ENCODE data around the gene PKD1.

The PKD1 gene

GRCh38 chr16:2077696-2078095 lies 58.0 kb downstream of the PKD1 start:
- peaks cover 63% of the 10 kb centered on the region for H3K36me3 ChIP-seq
- no peaks in the 10 kb centered on the region for H3K27me3 ChIP-seq (ENCODE audit: insufficient read depth, low read depth, severe bottlenecking)
- no peak overlapping the region for H3K27ac ChIP-seq
- H3K9me3 ChIP-seq (ENCODE audit: severe bottlenecking) = no peaks in the 10 kb centered on the region
- H3K4me3 ChIP-seq (ENCODE audit: low read depth, low read length) = no peak overlapping the region
- TF ChIP-seq, protein P1, sequence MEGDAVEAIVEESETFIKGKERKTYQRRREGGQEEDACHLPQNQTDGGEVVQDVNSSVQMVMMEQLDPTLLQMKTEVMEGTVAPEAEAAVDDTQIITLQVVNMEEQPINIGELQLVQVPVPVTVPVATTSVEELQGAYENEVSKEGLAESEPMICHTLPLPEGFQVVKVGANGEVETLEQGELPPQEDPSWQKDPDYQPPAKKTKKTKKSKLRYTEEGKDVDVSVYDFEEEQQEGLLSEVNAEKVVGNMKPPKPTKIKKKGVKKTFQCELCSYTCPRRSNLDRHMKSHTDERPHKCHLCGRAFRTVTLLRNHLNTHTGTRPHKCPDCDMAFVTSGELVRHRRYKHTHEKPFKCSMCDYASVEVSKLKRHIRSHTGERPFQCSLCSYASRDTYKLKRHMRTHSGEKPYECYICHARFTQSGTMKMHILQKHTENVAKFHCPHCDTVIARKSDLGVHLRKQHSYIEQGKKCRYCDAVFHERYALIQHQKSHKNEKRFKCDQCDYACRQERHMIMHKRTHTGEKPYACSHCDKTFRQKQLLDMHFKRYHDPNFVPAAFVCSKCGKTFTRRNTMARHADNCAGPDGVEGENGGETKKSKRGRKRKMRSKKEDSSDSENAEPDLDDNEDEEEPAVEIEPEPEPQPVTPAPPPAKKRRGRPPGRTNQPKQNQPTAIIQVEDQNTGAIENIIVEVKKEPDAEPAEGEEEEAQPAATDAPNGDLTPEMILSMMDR (IDR thresholded peaks at IDR 0.05; ENCODE audit: low read depth, low read length) = no peak
- DNase-seq = no peak

- no peak overlapping the region for H3K27ac ChIP-seq
- H3K4me3 ChIP-seq (ENCODE audit: low read depth, low read length) = no peak overlapping the region
- TF ChIP-seq, protein P1 (IDR thresholded peaks at IDR 0.05; ENCODE audit: low read depth, low read length) = no peak
- peaks cover 63% of the 10 kb centered on the region for H3K36me3 ChIP-seq
- no peak for DNase-seq
- H3K27me3 ChIP-seq (ENCODE audit: insufficient read depth, low read depth, severe bottlenecking) = no peaks in the 10 kb centered on the region
- H3K9me3 ChIP-seq (ENCODE audit: severe bottlenecking) = no peaks in the 10 kb centered on the region
Measured at GRCh38 chr16:2077016-2077415, 58.7 kb downstream of the PKD1 start.

DNA sequence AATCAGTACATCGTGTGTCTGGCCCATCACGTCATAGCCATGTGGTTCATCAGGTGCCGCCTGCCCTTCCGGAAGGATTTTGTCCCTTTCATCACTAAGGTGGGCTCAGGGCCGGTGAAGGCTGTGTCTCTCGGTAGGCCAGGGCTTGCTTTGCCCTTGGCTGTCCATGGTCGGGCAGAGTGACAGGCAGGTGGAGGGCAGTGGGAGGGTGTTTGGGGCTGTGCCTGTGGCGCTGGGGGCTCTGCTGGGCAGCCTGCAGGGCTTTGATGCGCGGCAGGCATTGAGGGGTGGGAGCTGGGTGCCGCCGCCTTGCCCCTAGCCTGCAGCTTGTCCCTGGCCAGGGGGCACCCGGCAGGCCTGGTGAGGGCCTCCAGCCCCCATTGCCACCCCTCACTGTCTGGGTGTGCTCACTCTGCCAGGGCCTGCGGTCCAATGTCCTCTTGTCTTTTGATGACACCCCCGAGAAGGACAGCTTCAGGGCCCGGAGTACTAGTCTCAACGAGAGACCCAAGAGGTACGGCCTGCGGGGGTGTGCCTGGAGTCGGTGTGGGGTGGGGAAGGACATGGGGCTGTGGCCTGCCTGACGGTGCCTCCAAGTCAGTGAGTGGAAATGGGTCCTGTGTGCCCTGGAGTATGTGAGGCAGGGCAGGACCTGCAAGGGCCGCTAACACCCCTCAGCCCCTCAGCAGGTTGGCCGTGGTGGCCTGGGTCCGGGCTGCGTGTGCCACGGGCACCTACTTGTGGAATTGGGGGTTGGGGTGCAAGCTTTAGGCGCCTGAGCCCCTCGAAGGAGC lies 59.4 kb downstream of the PKD1 start:
- H3K27me3 ChIP-seq (ENCODE audit: insufficient read depth, low read depth, severe bottlenecking) = no peaks in the 10 kb centered on the region
- TF ChIP-seq, protein P1 (IDR thresholded peaks at IDR 0.05; ENCODE audit: low read depth, low read length) = no peak
- H3K36me3 ChIP-seq = peaks cover 64% of the 10 kb centered on the region

DNA sequence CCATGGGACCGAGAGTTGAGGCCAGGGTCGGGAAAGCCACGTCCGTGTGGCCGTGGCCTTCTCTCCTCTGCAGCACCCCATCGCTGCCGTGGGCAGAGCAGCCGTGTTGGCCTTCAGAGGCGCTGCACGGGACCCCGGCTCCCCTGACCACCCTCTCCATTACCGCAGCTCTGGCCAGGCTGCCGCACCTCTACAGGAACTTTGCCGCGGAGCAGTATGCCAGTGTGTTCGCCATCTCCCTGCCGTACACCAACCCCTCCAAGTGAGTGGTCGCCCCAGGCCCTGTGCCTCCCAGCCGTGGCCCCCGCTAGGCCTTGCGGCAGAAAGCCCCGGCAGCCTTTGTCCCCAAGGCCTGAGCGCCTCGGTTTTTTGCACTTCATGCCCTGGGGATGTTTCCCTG lies 60.1 kb downstream of the PKD1 start:
- H3K27ac ChIP-seq = no peak overlapping the region
- TF ChIP-seq, protein P1 (IDR thresholded peaks at IDR 0.05; ENCODE audit: low read depth, low read length) = no peak
- H3K27me3 ChIP-seq (ENCODE audit: insufficient read depth, low read depth, severe bottlenecking) = no peaks in the 10 kb centered on the region
- H3K36me3 ChIP-seq = peaks cover 64% of the 10 kb centered on the region
- no peak for DNase-seq
- H3K4me3 ChIP-seq (ENCODE audit: low read depth, low read length) = no peak overlapping the region
- no peaks in the 10 kb centered on the region for H3K9me3 ChIP-seq (ENCODE audit: severe bottlenecking)

More for the DNA sequence above, 59.4 kb downstream of the PKD1 start:
- Histone ChIP-seq H3K9me3 (ENCODE audit: severe bottlenecking) (no peaks in the 10 kb centered on the region), H3K27ac (no peak overlapping the region), H3K4me3 (ENCODE audit: low read depth, low read length) (no peak overlapping the region)
- DNase-seq = no peak

DNA sequence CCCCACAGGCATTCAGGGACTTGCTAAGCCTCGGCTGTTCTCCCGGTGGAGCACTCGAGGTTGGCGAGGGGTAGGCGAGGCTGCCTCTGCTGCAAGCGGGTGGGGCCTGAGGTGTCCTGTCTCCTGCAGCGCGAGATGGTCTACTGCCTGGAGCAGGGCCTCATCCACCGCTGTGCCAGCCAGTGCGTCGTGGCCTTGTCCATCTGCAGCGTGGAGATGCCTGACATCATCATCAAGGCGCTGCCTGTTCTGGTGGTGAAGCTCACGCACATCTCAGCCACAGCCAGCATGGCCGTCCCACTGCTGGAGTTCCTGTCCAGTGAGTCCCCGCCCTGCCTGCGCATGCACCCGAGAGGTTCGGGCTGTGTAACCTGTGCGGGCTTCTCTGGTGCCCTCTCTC lies 61.6 kb downstream of the PKD1 start:
- H3K27ac ChIP-seq = no peak overlapping the region
- TF ChIP-seq, protein P1 (IDR thresholded peaks at IDR 0.05; ENCODE audit: low read depth, low read length) = no peak
- no peaks in the 10 kb centered on the region for H3K9me3 ChIP-seq (ENCODE audit: severe bottlenecking)
- H3K36me3 ChIP-seq = peaks cover 60% of the 10 kb centered on the region
- no peak overlapping the region for H3K4me3 ChIP-seq (ENCODE audit: low read depth, low read length)
- DNase-seq = no peak
- no peaks in the 10 kb centered on the region for H3K27me3 ChIP-seq (ENCODE audit: insufficient read depth, low read depth, severe bottlenecking)

DNA sequence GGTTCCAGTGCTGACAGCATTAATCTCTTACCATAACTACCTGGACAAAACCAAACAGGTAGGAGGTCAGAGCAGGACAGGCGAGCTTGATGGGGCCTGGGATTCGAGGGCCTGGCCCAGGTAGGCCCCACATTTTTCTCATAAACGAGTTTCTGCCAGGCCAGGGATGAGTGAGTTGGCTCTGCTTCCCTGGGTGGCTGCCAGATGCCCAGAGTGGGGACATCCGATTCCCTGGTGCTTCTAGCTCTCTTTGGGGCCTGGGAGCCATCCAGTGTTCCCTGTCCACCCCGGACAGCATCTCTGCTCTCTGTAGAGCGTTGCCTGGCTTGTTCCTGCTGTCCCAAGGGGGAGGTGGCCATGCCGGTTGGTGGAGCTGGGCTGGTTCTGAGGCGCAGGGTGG lies 62.8 kb downstream of the PKD1 start:
- Histone ChIP-seq H3K36me3 (peaks cover 65% of the 10 kb centered on the region), H3K27ac (no peak overlapping the region), H3K9me3 (ENCODE audit: severe bottlenecking) (no peaks in the 10 kb centered on the region), H3K27me3 (ENCODE audit: insufficient read depth, low read depth, severe bottlenecking) (no peaks in the 10 kb centered on the region), H3K4me3 (ENCODE audit: low read depth, low read length) (no peak overlapping the region)
- DNase-seq = no peak
- TF ChIP-seq, protein P1 (IDR thresholded peaks at IDR 0.05; ENCODE audit: low read depth, low read length) = no peak
